ENCODE measurements around the gene TAAR9. TPM values are rescaled to one million over a fixed set of nuclear protein-coding genes. Genes with fewer than 3 reads are reported as not detected.

Gene TAAR9
- total RNA-seq: not detected in 2 replicates

- no peak for DNase-seq (ENCODE audit: low read depth)
- H3K4me3 ChIP-seq (ENCODE audit: low read depth, low read length): no peak within 1 kb of the TSS
- TF ChIP-seq CTCF (conservative IDR thresholded peaks at IDR 0.05; ENCODE audit: low read depth, low read length): no peak
These were observed at the start of gene TAAR9 for GRCh38 chr6:132537977-132538376. Gene TAAR9, plus strand, starts transcription at chr6:132538277. Its CDS starts 13 bp downstream, at chr6:132538290.

- TF ChIP-seq CTCF (conservative IDR thresholded peaks at IDR 0.05; ENCODE audit: low read depth, low read length): no peak
- DNase-seq (ENCODE audit: low read depth): no peak
- no peak overlapping the region for H3K4me3 ChIP-seq (ENCODE audit: low read depth, low read length)
These were observed 48.7 kb upstream of the TAAR9 start for GRCh38 chr6:132489376-132489775.

GRCh38 chr6:132490024-132490423 lies 48.1 kb upstream of the TAAR9 start:
- TF ChIP-seq CTCF (conservative IDR thresholded peaks at IDR 0.05; ENCODE audit: low read depth, low read length): no peak
- H3K4me3 ChIP-seq (ENCODE audit: low read depth, low read length): no peak overlapping the region
- DNase-seq (ENCODE audit: low read depth): no peak

GRCh38 chr6:132490478-132491204 lies 47.4 kb upstream of the TAAR9 start:
- no peak for TF ChIP-seq CTCF (conservative IDR thresholded peaks at IDR 0.05; ENCODE audit: low read depth, low read length)
- no peak overlapping the region for H3K4me3 ChIP-seq (ENCODE audit: low read depth, low read length)
- no peak for DNase-seq (ENCODE audit: low read depth)

- no peak for DNase-seq (ENCODE audit: low read depth)
- no peak for TF ChIP-seq CTCF (conservative IDR thresholded peaks at IDR 0.05; ENCODE audit: low read depth, low read length)
- no peak overlapping the region for H3K4me3 ChIP-seq (ENCODE audit: low read depth, low read length)
These were observed 46.8 kb upstream of the TAAR9 start for GRCh38 chr6:132491303-132491702.

GRCh38 chr6:132491881-132492280 lies 46.2 kb upstream of the TAAR9 start:
- TF ChIP-seq CTCF (conservative IDR thresholded peaks at IDR 0.05; ENCODE audit: low read depth, low read length): no peak
- no peak for DNase-seq (ENCODE audit: low read depth)
- no peak overlapping the region for H3K4me3 ChIP-seq (ENCODE audit: low read depth, low read length)

GRCh38 chr6:132494954-132495353 lies 43.1 kb upstream of the TAAR9 start:
- H3K4me3 ChIP-seq (ENCODE audit: low read depth, low read length): no peak overlapping the region
- TF ChIP-seq CTCF (conservative IDR thresholded peaks at IDR 0.05; ENCODE audit: low read depth, low read length): no peak
- DNase-seq (ENCODE audit: low read depth): no peak
